ENCODE data around the gene GPC3.

Gene GPC3

GRCh38 chrX:133493366-133493765 lies 492.0 kb downstream of the GPC3 start:
- Histone ChIP-seq H3K4me1 (ENCODE audit: control insufficient read depth, insufficient read depth, low read length) (no peaks in the 10 kb centered on the region), H3K9me3 (ENCODE audit: control insufficient read depth, insufficient read depth, low read depth, low read length) (no peaks in the 10 kb centered on the region), H3K27ac (ENCODE audit: extremely low read depth, low read depth, low read length) (no peak overlapping the region), H3K36me3 (ENCODE audit: control insufficient read depth in 2 of 2, insufficient read depth in 1 of 2, low read length in 2 of 2) (no peaks in the 10 kb centered on the region; a peak in 1 of 3 replicates), H3K4me3 (ENCODE audit: low read depth, low read length) (no peak overlapping the region)
- POLR2A ChIA-PET = no interaction called here
- CTCF ChIA-PET = no interaction called here
- TF ChIP-seq ZNF132 (tag by site-specific recombination; IDR thresholded peaks at IDR 0.05; ENCODE audit: borderline replicate concordance) (no peak), ZNF24 (tag by site-specific recombination; IDR thresholded peaks at IDR 0.05) (no peak), ZBTB17 (tag by site-specific recombination; IDR thresholded peaks at IDR 0.05) (no peak), SP7 (tag by site-specific recombination; IDR thresholded peaks at IDR 0.05) (no peak), HOXD13 (CRISPR knock-in tag; IDR thresholded peaks at IDR 0.05; ENCODE audit: borderline replicate concordance) (no peak), ZNF624 (tag by site-specific recombination; IDR thresholded peaks at IDR 0.05) (no peak), OSR2 (tag by site-specific recombination; IDR thresholded peaks at IDR 0.05) (no peak), ZNF221 (tag by site-specific recombination; IDR thresholded peaks at IDR 0.05; ENCODE audit: borderline replicate concordance) (no peak), ZSCAN16 (tag by site-specific recombination; IDR thresholded peaks at IDR 0.05) (no peak), ZNF121 (tag by site-specific recombination; IDR thresholded peaks at IDR 0.05) (no peak), SP2 (tag by site-specific recombination; IDR thresholded peaks at IDR 0.05) (no peak), ZSCAN30 (tag by site-specific recombination; IDR thresholded peaks at IDR 0.05) (no peak), ZNF555 (tag by site-specific recombination; conservative IDR thresholded peaks at IDR 0.05) (no peak), KLF10 (tag by site-specific recombination; IDR thresholded peaks at IDR 0.05) (no peak)
- TF ChIP-seq, protein P1, sequence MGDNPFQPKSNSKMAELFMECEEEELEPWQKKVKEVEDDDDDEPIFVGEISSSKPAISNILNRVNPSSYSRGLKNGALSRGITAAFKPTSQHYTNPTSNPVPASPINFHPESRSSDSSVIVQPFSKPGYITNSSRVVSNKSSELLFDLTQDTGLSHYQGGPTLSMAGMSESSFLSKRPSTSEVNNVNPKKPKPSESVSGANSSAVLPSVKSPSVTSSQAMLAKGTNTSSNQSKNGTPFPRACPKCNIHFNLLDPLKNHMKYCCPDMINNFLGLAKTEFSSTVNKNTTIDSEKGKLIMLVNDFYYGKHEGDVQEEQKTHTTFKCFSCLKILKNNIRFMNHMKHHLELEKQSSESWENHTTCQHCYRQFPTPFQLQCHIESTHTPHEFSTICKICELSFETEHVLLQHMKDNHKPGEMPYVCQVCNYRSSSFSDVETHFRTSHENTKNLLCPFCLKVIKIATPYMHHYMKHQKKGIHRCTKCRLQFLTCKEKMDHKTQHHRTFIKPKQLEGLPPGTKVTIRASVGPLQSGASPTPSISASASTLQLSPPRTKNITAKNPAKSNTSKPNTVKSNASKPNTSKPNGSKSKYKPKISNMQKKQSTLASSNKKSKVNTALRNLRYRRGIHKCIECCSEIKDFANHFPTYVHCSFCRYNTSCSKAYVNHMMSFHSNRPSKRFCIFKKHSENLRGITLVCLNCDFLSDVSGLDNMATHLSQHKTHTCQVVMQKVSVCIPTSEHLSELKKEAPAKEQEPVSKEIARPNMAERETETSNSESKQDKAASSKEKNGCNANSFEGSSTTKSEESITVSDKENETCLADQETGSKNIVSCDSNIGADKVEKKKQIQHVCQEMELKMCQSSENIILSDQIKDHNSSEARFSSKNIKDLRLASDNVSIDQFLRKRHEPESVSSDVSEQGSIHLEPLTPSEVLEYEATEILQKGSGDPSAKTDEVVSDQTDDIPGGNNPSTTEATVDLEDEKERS (tag by site-specific recombination; IDR thresholded peaks at IDR 0.05) = no peak

GRCh38 chrX:133490955-133491354 lies 494.4 kb downstream of the GPC3 start:
- ChIA-PET CTCF (interaction anchor here (0.6 kb wide), 1 partner anchor 105 kb away, joined by 3 read pairs; no protein-coding TSS in a partner anchor), POLR2A (no interaction called here)
- no peaks in the 10 kb centered on the region for H3K4me1 ChIP-seq (ENCODE audit: control insufficient read depth, insufficient read depth, low read length)
- no peaks in the 10 kb centered on the region; a peak in 1 of 3 replicates for H3K36me3 ChIP-seq (ENCODE audit: control insufficient read depth in 2 of 2, insufficient read depth in 1 of 2, low read length in 2 of 2)
- no peaks in the 10 kb centered on the region for H3K9me3 ChIP-seq (ENCODE audit: control insufficient read depth, insufficient read depth, low read depth, low read length)
- no peak overlapping the region for H3K4me3 ChIP-seq (ENCODE audit: low read depth, low read length)
- no peak overlapping the region for H3K27ac ChIP-seq (ENCODE audit: extremely low read depth, low read depth, low read length)
- TF ChIP-seq, protein P2, sequence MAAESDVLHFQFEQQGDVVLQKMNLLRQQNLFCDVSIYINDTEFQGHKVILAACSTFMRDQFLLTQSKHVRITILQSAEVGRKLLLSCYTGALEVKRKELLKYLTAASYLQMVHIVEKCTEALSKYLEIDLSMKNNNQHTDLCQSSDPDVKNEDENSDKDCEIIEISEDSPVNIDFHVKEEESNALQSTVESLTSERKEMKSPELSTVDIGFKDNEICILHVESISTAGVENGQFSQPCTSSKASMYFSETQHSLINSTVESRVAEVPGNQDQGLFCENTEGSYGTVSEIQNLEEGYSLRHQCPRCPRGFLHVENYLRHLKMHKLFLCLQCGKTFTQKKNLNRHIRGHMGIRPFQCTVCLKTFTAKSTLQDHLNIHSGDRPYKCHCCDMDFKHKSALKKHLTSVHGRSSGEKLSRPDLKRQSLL (tag by site-specific recombination; IDR thresholded peaks at IDR 0.05) = no peak
- TF ChIP-seq ZNF776 (tag by site-specific recombination; IDR thresholded peaks at IDR 0.05; ENCODE audit: borderline replicate concordance) (no peak), ZNF561 (tag by site-specific recombination; IDR thresholded peaks at IDR 0.05; ENCODE audit: borderline replicate concordance) (no peak), ZNF639 (tag by site-specific recombination; IDR thresholded peaks at IDR 0.05) (no peak), ZNF335 (tag by site-specific recombination; conservative IDR thresholded peaks at IDR 0.05) (no peak), ZNF670 (tag by site-specific recombination; IDR thresholded peaks at IDR 0.05; ENCODE audit: low read depth) (no peak), ZNF394 (tag by site-specific recombination; IDR thresholded peaks at IDR 0.05; ENCODE audit: borderline replicate concordance) (no peak), ZNF692 (tag by site-specific recombination; IDR thresholded peaks at IDR 0.05) (no peak), TSHZ1 (tag by site-specific recombination; IDR thresholded peaks at IDR 0.05; ENCODE audit: borderline replicate concordance) (no peak)
- TF ChIP-seq, protein P3, sequence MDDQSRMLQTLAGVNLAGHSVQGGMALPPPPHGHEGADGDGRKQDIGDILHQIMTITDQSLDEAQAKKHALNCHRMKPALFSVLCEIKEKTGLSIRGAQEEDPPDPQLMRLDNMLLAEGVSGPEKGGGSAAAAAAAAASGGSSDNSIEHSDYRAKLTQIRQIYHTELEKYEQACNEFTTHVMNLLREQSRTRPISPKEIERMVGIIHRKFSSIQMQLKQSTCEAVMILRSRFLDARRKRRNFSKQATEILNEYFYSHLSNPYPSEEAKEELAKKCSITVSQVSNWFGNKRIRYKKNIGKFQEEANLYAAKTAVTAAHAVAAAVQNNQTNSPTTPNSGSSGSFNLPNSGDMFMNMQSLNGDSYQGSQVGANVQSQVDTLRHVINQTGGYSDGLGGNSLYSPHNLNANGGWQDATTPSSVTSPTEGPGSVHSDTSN (CRISPR knock-in tag; IDR thresholded peaks at IDR 0.05) = no peak

All from HEK293 (cell line).